ENCODE data around the gene ZMIZ1. TPM values are rescaled to one million over a fixed set of nuclear protein-coding genes. Genes with fewer than 3 reads are reported as not detected.

Gene ZMIZ1
- total and polyA plus RNA-seq, 2 experiments from 2014 or later: 9.2 to 30.9 TPM

GRCh38 chr10:79246606-79247275 lies 178.0 kb downstream of the ZMIZ1 start:
- H3K36me3 Mint-ChIP-seq (ENCODE audit: low read depth): no peaks in the 10 kb centered on the region
- no peak for TF ChIP-seq ETS1 (IDR thresholded peaks at IDR 0.05)
- no peak for TF ChIP-seq EZH2 (IDR thresholded peaks at IDR 0.05; ENCODE audit: low read depth, unreplicated experiment)
- no peak for TF ChIP-seq ZNF331 (CRISPR knock-in tag; IDR thresholded peaks at IDR 0.05; ENCODE audit: low read depth)
- no peak for TF ChIP-seq CREB1 (CRISPR knock-in tag; IDR thresholded peaks at IDR 0.05; ENCODE audit: low read depth)
- no peak for TF ChIP-seq STAT1 (IDR thresholded peaks at IDR 0.05; ENCODE audit: unreplicated experiment)
- no peak for TF ChIP-seq ZNF114 (CRISPR knock-in tag; IDR thresholded peaks at IDR 0.05)
- TF ChIP-seq POLR2AphosphoS5 (IDR thresholded peaks at IDR 0.05; ENCODE audit: low read depth): no peak
- TF ChIP-seq, protein P1, sequence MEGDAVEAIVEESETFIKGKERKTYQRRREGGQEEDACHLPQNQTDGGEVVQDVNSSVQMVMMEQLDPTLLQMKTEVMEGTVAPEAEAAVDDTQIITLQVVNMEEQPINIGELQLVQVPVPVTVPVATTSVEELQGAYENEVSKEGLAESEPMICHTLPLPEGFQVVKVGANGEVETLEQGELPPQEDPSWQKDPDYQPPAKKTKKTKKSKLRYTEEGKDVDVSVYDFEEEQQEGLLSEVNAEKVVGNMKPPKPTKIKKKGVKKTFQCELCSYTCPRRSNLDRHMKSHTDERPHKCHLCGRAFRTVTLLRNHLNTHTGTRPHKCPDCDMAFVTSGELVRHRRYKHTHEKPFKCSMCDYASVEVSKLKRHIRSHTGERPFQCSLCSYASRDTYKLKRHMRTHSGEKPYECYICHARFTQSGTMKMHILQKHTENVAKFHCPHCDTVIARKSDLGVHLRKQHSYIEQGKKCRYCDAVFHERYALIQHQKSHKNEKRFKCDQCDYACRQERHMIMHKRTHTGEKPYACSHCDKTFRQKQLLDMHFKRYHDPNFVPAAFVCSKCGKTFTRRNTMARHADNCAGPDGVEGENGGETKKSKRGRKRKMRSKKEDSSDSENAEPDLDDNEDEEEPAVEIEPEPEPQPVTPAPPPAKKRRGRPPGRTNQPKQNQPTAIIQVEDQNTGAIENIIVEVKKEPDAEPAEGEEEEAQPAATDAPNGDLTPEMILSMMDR (conservative IDR thresholded peaks at IDR 0.05; ENCODE audit: low read depth in 2 of 2): no peak
- no peak for TF ChIP-seq EZH2phosphoT487 (IDR thresholded peaks at IDR 0.05; ENCODE audit: unreplicated experiment)
- no peak for TF ChIP-seq NANOG (IDR thresholded peaks at IDR 0.05; ENCODE audit: borderline replicate concordance)
- H3K27me3 ChIP-seq (ENCODE audit: insufficient read depth): peaks cover 33% of the 10 kb centered on the region
- DNase-seq (ENCODE audit: low spot score) (no peak), ATAC-seq (no peak)
- H3K9me3 Mint-ChIP-seq: no peaks in the 10 kb centered on the region
- H3K27ac ChIP-seq (ENCODE audit: low read depth): no peak overlapping the region
- no peak overlapping the region for H3K4me3 Mint-ChIP-seq
- H3K36me3 ChIP-seq (ENCODE audit: insufficient read depth): no peaks in the 10 kb centered on the region
- no peak overlapping the region for H3K4me3 ChIP-seq
- H3K27me3 Mint-ChIP-seq (ENCODE audit: insufficient read depth, low read depth, poor library complexity): peaks cover 33% of the 10 kb centered on the region
- H3F3A ChIP-seq (replicated peaks; ENCODE audit: low read depth): no peaks in the 10 kb centered on the region
- peaks cover 11% of the 10 kb centered on the region for H3K79me2 ChIP-seq (replicated peaks; ENCODE audit: insufficient read depth)
- no peak overlapping the region for H2AFZ ChIP-seq
- H3K27ac Mint-ChIP-seq: no peak overlapping the region
- no peak overlapping the region for H3K4me2 ChIP-seq
- H3K9me2 ChIP-seq (ENCODE audit: insufficient read depth): no peaks in the 10 kb centered on the region
- peaks cover 20% of the 10 kb centered on the region for H4K20me1 ChIP-seq (replicated peaks; ENCODE audit: insufficient read depth)
- H3K4me1 ChIP-seq (ENCODE audit: insufficient read depth): peaks cover 2% of the 10 kb centered on the region
- H3K4me1 Mint-ChIP-seq: peaks cover 18% of the 10 kb centered on the region

- no peak overlapping the region; the same call in 2 of the 3 replicates for H3K4me3 Mint-ChIP-seq
- peaks cover 18% of the 10 kb centered on the region for H4K20me1 ChIP-seq (replicated peaks; ENCODE audit: insufficient read depth)
Measured at GRCh38 chr10:79247373-79248137, 178.8 kb downstream of the ZMIZ1 start.

More at GRCh38 chr10:79247373-79248137, 178.8 kb downstream of the ZMIZ1 start:
- DNase-seq (ENCODE audit: low spot score) (no peak), ATAC-seq (no peak)
- Histone ChIP-seq H3K4me3 (no peak overlapping the region), H2AFZ (no peak overlapping the region), H3K27me3 (ENCODE audit: insufficient read depth) (peaks cover 26% of the 10 kb centered on the region), H3K36me3 (ENCODE audit: insufficient read depth) (no peaks in the 10 kb centered on the region), H3K9me2 (ENCODE audit: insufficient read depth) (no peaks in the 10 kb centered on the region), H3K27ac (ENCODE audit: low read depth) (no peak overlapping the region), H3F3A (replicated peaks; ENCODE audit: low read depth) (no peaks in the 10 kb centered on the region), H3K4me2 (no peak overlapping the region), H3K79me2 (replicated peaks; ENCODE audit: insufficient read depth) (peaks cover 11% of the 10 kb centered on the region), H3K4me1 (ENCODE audit: insufficient read depth) (no peaks in the 10 kb centered on the region; the same call in 1 of the 2 replicates)
- TF ChIP-seq NANOG (IDR thresholded peaks at IDR 0.05; ENCODE audit: borderline replicate concordance) (no peak), JUNB (IDR thresholded peaks at IDR 0.05; ENCODE audit: unreplicated experiment) (no peak)
- TF ChIP-seq, protein P2, sequence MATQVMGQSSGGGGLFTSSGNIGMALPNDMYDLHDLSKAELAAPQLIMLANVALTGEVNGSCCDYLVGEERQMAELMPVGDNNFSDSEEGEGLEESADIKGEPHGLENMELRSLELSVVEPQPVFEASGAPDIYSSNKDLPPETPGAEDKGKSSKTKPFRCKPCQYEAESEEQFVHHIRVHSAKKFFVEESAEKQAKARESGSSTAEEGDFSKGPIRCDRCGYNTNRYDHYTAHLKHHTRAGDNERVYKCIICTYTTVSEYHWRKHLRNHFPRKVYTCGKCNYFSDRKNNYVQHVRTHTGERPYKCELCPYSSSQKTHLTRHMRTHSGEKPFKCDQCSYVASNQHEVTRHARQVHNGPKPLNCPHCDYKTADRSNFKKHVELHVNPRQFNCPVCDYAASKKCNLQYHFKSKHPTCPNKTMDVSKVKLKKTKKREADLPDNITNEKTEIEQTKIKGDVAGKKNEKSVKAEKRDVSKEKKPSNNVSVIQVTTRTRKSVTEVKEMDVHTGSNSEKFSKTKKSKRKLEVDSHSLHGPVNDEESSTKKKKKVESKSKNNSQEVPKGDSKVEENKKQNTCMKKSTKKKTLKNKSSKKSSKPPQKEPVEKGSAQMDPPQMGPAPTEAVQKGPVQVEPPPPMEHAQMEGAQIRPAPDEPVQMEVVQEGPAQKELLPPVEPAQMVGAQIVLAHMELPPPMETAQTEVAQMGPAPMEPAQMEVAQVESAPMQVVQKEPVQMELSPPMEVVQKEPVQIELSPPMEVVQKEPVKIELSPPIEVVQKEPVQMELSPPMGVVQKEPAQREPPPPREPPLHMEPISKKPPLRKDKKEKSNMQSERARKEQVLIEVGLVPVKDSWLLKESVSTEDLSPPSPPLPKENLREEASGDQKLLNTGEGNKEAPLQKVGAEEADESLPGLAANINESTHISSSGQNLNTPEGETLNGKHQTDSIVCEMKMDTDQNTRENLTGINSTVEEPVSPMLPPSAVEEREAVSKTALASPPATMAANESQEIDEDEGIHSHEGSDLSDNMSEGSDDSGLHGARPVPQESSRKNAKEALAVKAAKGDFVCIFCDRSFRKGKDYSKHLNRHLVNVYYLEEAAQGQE (IDR thresholded peaks at IDR 0.05; ENCODE audit: unreplicated experiment): no peak
- no peaks in the 10 kb centered on the region for H3K9me3 Mint-ChIP-seq
- peaks cover 30% of the 10 kb centered on the region for H3K27me3 Mint-ChIP-seq (ENCODE audit: insufficient read depth, low read depth, poor library complexity)
- H3K27ac Mint-ChIP-seq: no peak overlapping the region
- no peaks in the 10 kb centered on the region for H3K36me3 Mint-ChIP-seq (ENCODE audit: low read depth)
- peaks cover 15% of the 10 kb centered on the region for H3K4me1 Mint-ChIP-seq

All from GM23338 (cell line).